Mucosa of descending colon (tissue), 3 donors: ENCODE results near the gene DES. TPM values are rescaled to one million over a fixed set of nuclear protein-coding genes. Genes with fewer than 3 reads are reported as not detected.

ENCODE experiments used
- ATAC-seq: fragments of 200-7000 bp; cut with Tn5 transposase; one replicate; pipeline ENCODE4 v1.9.1; 2020; ENCODE audit warnings: mild to moderate bottlenecking, moderate library complexity
- DNase-seq, 3 donors: peaks; one replicate each; pipeline ENCODE4 v3.0.0-alpha.2; 2020
- H3K36me3 ChIP-seq: fragments of 200-600 bp; one replicate; pipeline ENCODE4 v1.8.0; 2021; ENCODE audit warnings: low read depth, mild to moderate bottlenecking
- H3K4me1 ChIP-seq: fragments of 200-600 bp; one replicate; pipeline ENCODE4 v1.8.0; 2021; ENCODE audit warnings: low read depth, mild to moderate bottlenecking
- H3K4me3 ChIP-seq: fragments of 200-600 bp; one replicate; pipeline ENCODE4 v1.8.0; 2021; ENCODE audit warnings: mild to moderate bottlenecking
- H3K9me3 ChIP-seq: fragments of 200-600 bp; one replicate; pipeline ENCODE4 v1.8.0; 2021; ENCODE audit warnings: mild to moderate bottlenecking
- CTCF ChIP-seq: fragments of 200-600 bp; IDR thresholded peaks from one replicate; pipeline ENCODE4 v1.8.0; 2022; ENCODE audit warnings: antibody characterized with exemption, mild to moderate bottlenecking
- intact Hi-C, 2 donors: fragments of 100-400 bp; cut with DNase I in 1 of 2; cut with micrococcal nuclease in 1 of 2; formaldehyde crosslinking; loops; one replicate each; pipeline versions ENCODE4 v1.11.0 to v1.11.1; 2022; cut with DNase I, micrococcal nuclease
- total RNA-seq, 3 donors: library from RNA; stranded (reverse); fragmentation: NEBNext Ultra II Directional in 2 of 3; extraction: Animal tissue kit (Norgen Biotek cat#: 25700) in 2 of 3; gene quantifications; one replicate each; pipeline versions ENCODE4 v1.2.1 to v1.2.4, GENCODE V29; 2021 to 2023
- donor health status: DM: no; HTN: no; CAD: no; lungs with moderate emphysema.
- donor health status: DM: no; HTN: no; CAD: no.
- donor health status: DM: no; HTN: yes; CAD: no.

The DES gene
- total RNA-seq, 3 donors from 2014 or later = 65.4 to 4,715 (median 359) TPM

- peaks cover 10% of the 10 kb centered on the region for H3K4me1 ChIP-seq
- DNase-seq (no peak), ATAC-seq (no peak)
- no peak for TF ChIP-seq CTCF
- H3K9me3 ChIP-seq = no peaks in the 10 kb centered on the region
- no peaks in the 10 kb centered on the region for H3K36me3 ChIP-seq
- intact Hi-C loops = loop anchor here in 1 of 2 donors (5.0 kb wide), 1 partner anchor 35 kb away; no protein-coding TSS in a partner anchor
- no peak overlapping the region for H3K4me3 ChIP-seq
Observed at GRCh38 chr2:219417374-219417773, 803 bp upstream of the DES start.

GRCh38 chr2:219419012-219419324 lies 791 bp downstream of the DES start:
- DNase-seq (no peak), ATAC-seq (no peak)
- intact Hi-C loops = loop anchor here in 1 of 2 donors (5.0 kb wide), 1 partner anchor 33 kb away; no protein-coding TSS in a partner anchor
- H3K36me3 ChIP-seq = no peaks in the 10 kb centered on the region
- TF ChIP-seq CTCF = no peak
- H3K4me3 ChIP-seq = no peak overlapping the region
- H3K9me3 ChIP-seq = no peaks in the 10 kb centered on the region
- H3K4me1 ChIP-seq = peaks cover 10% of the 10 kb centered on the region

GRCh38 chr2:219419331-219420197 lies 1.4 kb downstream of the DES start:
- H3K36me3 ChIP-seq = no peaks in the 10 kb centered on the region
- intact Hi-C loops = loop anchor here in 1 of 2 donors (5.0 kb wide), 1 partner anchor 33 kb away; no protein-coding TSS in a partner anchor
- no peak for TF ChIP-seq CTCF
- peak; percentile 64 for ATAC-seq
- H3K4me3 ChIP-seq = no peak overlapping the region
- DNase-seq = no peak
- H3K4me1 ChIP-seq = peaks cover 10% of the 10 kb centered on the region
- H3K9me3 ChIP-seq = no peaks in the 10 kb centered on the region

- no peaks in the 10 kb centered on the region for H3K36me3 ChIP-seq
- peaks cover 10% of the 10 kb centered on the region for H3K4me1 ChIP-seq
- intact Hi-C loops = no loop called here
- DNase-seq = no peak
- ATAC-seq = no peak
- H3K9me3 ChIP-seq = no peaks in the 10 kb centered on the region
- no peak for TF ChIP-seq CTCF
- H3K4me3 ChIP-seq = no peak overlapping the region
Observed at GRCh38 chr2:219420687-219421086, 2.5 kb downstream of the DES start.

- DNase-seq (no peak), ATAC-seq (no peak)
- H3K9me3 ChIP-seq = no peaks in the 10 kb centered on the region
- H3K4me3 ChIP-seq = no peak overlapping the region
- H3K4me1 ChIP-seq = peaks cover 10% of the 10 kb centered on the region
- intact Hi-C loops = no loop called here
- no peak for TF ChIP-seq CTCF
- H3K36me3 ChIP-seq = no peaks in the 10 kb centered on the region
Observed at GRCh38 chr2:219421323-219421722, 3.1 kb downstream of the DES start.
